Parathyroid adenoma (tissue), 2 donors: ENCODE data around the gene FSTL4.
A peak's percentile ranks its signal among the peaks of the same experiment; 100 is the strongest.

Source experiments
- H2AFZ ChIP-seq: fragments of 300-600 bp; sonication (generic); one replicate; pipeline ENCODE4 v1.7.0; 2017; ENCODE audit warnings: antibody characterized with exemption, mild to moderate bottlenecking
- H3K27ac ChIP-seq: fragments of 300-600 bp; sonication (generic); one replicate; pipeline ENCODE4 v1.7.0; 2017
- H3K27me3 ChIP-seq: fragments of 300-600 bp; sonication (generic); one replicate; pipeline ENCODE4 v1.7.0; 2017; ENCODE audit warnings: low read length; ENCODE audit not compliant: control insufficient read depth, insufficient read depth
- H3K36me3 ChIP-seq: fragments of 300-600 bp; sonication (generic); one replicate; pipeline ENCODE4 v1.7.0; 2017; ENCODE audit warnings: low read length; ENCODE audit not compliant: control insufficient read depth, insufficient read depth
- H3K4me1 ChIP-seq: fragments of 300-600 bp; sonication (generic); one replicate; pipeline ENCODE4 v1.7.0; 2017; ENCODE audit warnings: control low read depth
- H3K4me2 ChIP-seq: fragments of 300-600 bp; sonication (generic); one replicate; pipeline ENCODE4 v1.7.0; 2017; ENCODE audit warnings: low read length
- H3K4me3 ChIP-seq: fragments of 300-600 bp; sonication (generic); one replicate; pipeline ENCODE4 v1.7.0; 2017; ENCODE audit warnings: low read depth, low read length
- H3K79me2 ChIP-seq: fragments of 300-600 bp; sonication (generic); one replicate; pipeline ENCODE4 v1.7.0; 2017; ENCODE audit warnings: control low read depth
- H3K9ac ChIP-seq: fragments of 300-600 bp; sonication (generic); one replicate; pipeline ENCODE4 v1.7.0; 2017; ENCODE audit warnings: mild to moderate bottlenecking
- H3K9me3 ChIP-seq: fragments of 300-600 bp; sonication (generic); one replicate; pipeline ENCODE4 v1.7.0; 2017; ENCODE audit warnings: low read length; ENCODE audit not compliant: control insufficient read depth
- TF ChIP-seq, protein P1 (sequence below): fragments of 300-600 bp; sonication (generic); IDR thresholded peaks from one replicate; pipeline ENCODE4 v1.7.0; 2017; ENCODE audit warnings: antibody characterized with exemption, mild to moderate bottlenecking
- donor health status: primary hyperparathyroidism.

The FSTL4 gene

DNA sequence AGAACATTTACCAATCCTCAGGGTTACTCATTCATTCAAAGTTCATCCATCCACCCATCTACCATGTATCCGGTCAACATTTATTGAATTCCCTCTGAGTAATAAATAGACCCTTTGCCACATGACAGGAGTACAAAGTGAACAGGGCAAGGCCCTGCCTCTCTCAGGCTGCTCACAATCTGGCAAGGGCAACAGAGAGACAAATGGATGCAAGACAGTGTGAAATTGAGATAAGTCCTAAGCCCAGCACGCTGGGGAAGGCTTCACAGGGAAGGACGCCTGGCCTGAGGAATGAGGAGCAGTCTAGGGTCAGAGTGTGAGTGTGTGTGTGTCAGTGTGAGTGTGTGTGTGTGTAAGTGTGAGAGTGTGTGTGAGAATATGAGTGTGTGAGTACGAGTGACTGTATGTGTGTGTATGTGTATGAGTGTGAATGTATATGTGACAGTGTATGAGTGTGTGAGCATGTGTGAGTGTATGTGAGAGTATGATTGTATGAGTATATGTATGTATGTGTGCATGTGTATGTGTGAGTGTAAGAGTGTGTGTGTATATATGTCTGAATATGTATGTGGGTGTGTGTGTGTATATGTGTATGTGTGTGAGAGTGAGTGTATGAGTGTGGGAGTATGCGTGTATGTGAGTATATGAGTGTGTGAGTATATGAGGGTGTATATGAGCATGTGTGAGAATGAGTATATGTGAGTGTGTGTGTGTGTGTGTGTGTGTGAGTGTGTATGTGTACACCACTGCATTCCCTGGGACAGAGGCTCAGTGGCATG lies 145.6 kb downstream of the FSTL4 start:
- H3K9me3 ChIP-seq: no peaks in the 10 kb centered on the region
- no peak overlapping the region for H3K9ac ChIP-seq
- H3K4me2 ChIP-seq: no peak overlapping the region
- TF ChIP-seq, protein P1, sequence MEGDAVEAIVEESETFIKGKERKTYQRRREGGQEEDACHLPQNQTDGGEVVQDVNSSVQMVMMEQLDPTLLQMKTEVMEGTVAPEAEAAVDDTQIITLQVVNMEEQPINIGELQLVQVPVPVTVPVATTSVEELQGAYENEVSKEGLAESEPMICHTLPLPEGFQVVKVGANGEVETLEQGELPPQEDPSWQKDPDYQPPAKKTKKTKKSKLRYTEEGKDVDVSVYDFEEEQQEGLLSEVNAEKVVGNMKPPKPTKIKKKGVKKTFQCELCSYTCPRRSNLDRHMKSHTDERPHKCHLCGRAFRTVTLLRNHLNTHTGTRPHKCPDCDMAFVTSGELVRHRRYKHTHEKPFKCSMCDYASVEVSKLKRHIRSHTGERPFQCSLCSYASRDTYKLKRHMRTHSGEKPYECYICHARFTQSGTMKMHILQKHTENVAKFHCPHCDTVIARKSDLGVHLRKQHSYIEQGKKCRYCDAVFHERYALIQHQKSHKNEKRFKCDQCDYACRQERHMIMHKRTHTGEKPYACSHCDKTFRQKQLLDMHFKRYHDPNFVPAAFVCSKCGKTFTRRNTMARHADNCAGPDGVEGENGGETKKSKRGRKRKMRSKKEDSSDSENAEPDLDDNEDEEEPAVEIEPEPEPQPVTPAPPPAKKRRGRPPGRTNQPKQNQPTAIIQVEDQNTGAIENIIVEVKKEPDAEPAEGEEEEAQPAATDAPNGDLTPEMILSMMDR: no peak
- peaks cover 19% of the 10 kb centered on the region for H3K4me1 ChIP-seq
- H3K27ac ChIP-seq: no peak overlapping the region
- H3K27me3 ChIP-seq: no peaks in the 10 kb centered on the region
- no peaks in the 10 kb centered on the region for H3K36me3 ChIP-seq
- no peak overlapping the region for H3K4me3 ChIP-seq
- no peaks in the 10 kb centered on the region for H3K79me2 ChIP-seq
- H2AFZ ChIP-seq: no peak overlapping the region

DNA sequence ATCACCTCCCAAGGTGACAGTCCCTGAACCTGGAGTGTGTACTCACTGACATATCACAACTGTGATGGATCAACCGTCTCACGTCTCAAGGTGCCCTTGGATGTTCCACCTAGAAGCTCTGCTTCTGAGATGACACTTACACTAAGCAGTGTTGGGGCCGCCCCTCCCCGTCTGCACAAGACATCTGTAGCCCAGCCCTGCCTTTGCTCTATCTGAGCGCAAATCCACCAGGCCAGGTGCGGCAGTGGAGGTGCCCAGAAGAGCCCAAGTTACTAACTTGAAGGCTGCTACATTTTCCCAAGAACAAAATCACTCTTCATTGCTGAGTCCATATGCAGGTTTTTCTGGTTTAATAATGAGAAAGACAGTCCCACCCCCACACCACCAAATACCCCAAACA lies 148.3 kb downstream of the FSTL4 start:
- H3K4me2 ChIP-seq: no peak overlapping the region
- peaks cover 19% of the 10 kb centered on the region for H3K4me1 ChIP-seq
- peak overlapping the region; percentile 34 for H2AFZ ChIP-seq
- no peak overlapping the region for H3K27ac ChIP-seq
- H3K36me3 ChIP-seq: no peaks in the 10 kb centered on the region
- no peak overlapping the region for H3K9ac ChIP-seq
- H3K9me3 ChIP-seq: no peaks in the 10 kb centered on the region
- H3K4me3 ChIP-seq: no peak overlapping the region
- H3K79me2 ChIP-seq: no peaks in the 10 kb centered on the region
- TF ChIP-seq, protein P1: no peak
- no peaks in the 10 kb centered on the region for H3K27me3 ChIP-seq

- H3K4me1 ChIP-seq: peaks cover 33% of the 10 kb centered on the region
- no peak overlapping the region for H3K9ac ChIP-seq
- peaks cover 2% of the 10 kb centered on the region for H3K79me2 ChIP-seq
- no peak overlapping the region for H3K27ac ChIP-seq
- no peaks in the 10 kb centered on the region for H3K9me3 ChIP-seq
- H3K27me3 ChIP-seq: no peaks in the 10 kb centered on the region
- TF ChIP-seq, protein P1: no peak
- H3K36me3 ChIP-seq: no peaks in the 10 kb centered on the region
- H3K4me2 ChIP-seq: no peak overlapping the region
- no peak overlapping the region for H3K4me3 ChIP-seq
- H2AFZ ChIP-seq: no peak overlapping the region
These were observed 150.4 kb downstream of the FSTL4 start for GRCh38 chr5:133461796-133462516.

GRCh38 chr5:133460172-133460758 lies 152.1 kb downstream of the FSTL4 start:
- Histone ChIP-seq H3K9me3 (no peaks in the 10 kb centered on the region), H3K4me1 (peaks cover 49% of the 10 kb centered on the region), H3K9ac (no peak overlapping the region), H3K27me3 (no peaks in the 10 kb centered on the region), H3K27ac (no peak overlapping the region), H3K4me2 (no peak overlapping the region), H3K36me3 (no peaks in the 10 kb centered on the region), H3K79me2 (peaks cover 2% of the 10 kb centered on the region), H2AFZ (no peak overlapping the region), H3K4me3 (no peak overlapping the region)
- TF ChIP-seq, protein P1: peak; percentile 36
